ENCODE results near the gene ANKRD18B.
"Not testable (repeated sequence)": the region's sequence is repeated elsewhere in the genome, so short reads cannot be mapped to it uniquely, and the experiment has no call there.

The ANKRD18B gene

DNA sequence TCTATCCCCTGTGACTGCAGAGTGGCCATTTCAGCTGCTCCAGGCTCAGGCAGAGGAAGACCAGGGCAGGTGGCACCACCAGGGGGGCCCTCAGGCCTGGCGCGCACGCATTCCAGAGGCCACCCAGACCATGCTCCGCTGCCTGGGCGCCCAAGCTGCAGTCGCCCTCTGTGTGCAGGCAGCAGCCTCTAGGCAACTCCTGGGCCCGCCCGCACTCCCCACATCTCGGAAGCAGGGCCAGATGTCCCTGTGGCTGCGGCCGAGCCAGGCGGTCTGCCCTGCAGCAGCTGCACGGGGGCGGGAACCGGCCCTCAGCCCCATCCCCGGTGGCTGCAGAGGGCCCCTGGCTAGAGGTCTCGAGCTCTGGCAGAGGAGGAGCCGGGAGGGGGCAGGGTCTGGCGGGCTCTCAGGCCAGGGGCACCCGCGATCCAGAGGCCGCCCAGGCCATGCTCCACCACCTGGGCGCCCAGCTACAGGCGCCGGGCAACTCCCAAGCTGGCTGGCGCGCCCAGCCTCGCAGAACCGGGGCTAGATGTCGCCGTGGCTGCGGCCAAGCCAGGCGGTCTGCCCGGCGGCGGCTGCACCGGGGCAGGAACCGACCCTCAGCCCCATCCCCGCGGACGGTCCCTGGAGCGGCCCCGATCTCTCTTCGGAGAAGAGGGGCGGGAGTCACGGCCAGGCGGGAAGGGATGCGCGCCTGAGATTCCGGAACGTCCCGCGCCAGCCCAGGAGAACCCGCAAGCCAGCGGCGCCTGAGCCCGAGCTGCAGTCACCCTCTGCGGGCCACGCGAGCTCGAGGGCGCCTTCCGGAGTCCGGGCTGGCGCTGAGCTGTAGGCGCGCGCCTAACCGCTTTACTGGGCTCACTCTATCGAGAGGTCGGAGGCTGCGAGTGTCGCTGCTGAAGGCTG, at the start of gene ANKRD18B:
Gene ANKRD18B, plus strand, starts transcription at position 855 of the 909 bp plus-strand sequence. CDS start 239 bp downstream, outside the sequence.
- not testable (repeated sequence) for DNase-seq

- no peak for DNase-seq
These were observed 48.7 kb upstream of the ANKRD18B start for GRCh38 chr9:33475357-33475756.

GRCh38 chr9:33476503-33476902, 47.5 kb upstream of the ANKRD18B start:
- no peak for DNase-seq

DNA sequence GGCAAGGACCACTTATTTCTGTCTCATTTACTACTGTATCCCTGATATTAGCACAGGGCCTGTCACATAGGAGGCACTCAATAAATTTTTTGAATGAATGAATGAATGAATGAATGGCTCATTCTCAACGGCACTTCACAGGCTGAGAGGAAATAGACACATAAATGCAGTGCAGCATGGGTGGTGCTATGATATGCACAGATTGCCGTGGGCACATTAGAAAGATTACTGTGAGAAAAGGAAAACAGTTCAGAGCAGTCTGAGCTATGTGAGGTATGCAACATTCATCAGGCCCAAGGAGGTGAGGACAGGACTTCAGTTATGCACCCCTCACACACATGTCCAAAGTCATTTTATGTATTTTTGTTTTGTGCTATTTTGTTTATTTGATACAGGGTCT, 43.9 kb upstream of the ANKRD18B start:
- no peak for DNase-seq

GRCh38 chr9:33480976-33481375, 43.1 kb upstream of the ANKRD18B start:
- DNase-seq = no peak

GRCh38 chr9:33485312-33485711, 38.7 kb upstream of the ANKRD18B start:
- DNase-seq = not testable (repeated sequence)

DNA sequence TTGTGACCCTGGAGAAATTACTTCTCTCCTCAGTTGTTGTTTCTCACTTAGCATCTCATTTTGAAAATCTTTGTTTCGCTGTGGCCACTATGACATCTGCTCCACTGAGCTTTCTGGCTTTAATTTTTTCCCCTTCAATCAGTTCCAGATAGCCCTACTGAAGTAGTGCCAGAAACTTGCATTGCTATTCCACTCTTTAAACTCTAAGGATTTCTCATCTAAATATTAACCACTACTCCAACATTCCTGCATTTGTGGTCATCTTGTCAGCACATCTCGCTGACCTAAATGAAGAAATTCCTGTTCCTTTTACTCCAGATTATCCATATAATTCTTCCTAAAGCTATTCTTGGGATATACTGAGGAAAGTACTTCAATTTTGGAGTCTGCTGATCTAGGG, 35.0 kb upstream of the ANKRD18B start:
- DNase-seq = no peak

DNA sequence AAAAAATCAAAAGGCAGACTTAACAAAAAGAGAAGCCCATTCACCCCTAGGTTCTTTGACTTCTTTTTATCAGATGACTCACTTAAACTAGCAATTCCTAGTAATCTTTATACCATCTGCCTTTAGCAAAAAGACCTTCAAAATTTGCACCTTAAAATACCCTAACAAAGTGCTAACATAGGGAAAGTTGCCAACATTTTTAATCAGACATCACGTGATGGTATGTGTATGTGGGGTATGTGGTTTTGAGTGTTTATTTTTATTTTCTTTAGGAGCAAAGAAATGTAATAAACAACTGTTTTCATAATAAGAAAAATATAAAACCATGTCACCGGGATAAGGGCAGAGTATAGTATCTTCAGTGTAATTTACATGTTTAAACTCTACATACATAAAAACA, 30.2 kb upstream of the ANKRD18B start:
- DNase-seq = not testable (repeated sequence)

- no peak for DNase-seq
These were observed 25.7 kb upstream of the ANKRD18B start for GRCh38 chr9:33498387-33498786.

- no peak for DNase-seq
These were observed 17.3 kb upstream of the ANKRD18B start for GRCh38 chr9:33506626-33507370.

DNA sequence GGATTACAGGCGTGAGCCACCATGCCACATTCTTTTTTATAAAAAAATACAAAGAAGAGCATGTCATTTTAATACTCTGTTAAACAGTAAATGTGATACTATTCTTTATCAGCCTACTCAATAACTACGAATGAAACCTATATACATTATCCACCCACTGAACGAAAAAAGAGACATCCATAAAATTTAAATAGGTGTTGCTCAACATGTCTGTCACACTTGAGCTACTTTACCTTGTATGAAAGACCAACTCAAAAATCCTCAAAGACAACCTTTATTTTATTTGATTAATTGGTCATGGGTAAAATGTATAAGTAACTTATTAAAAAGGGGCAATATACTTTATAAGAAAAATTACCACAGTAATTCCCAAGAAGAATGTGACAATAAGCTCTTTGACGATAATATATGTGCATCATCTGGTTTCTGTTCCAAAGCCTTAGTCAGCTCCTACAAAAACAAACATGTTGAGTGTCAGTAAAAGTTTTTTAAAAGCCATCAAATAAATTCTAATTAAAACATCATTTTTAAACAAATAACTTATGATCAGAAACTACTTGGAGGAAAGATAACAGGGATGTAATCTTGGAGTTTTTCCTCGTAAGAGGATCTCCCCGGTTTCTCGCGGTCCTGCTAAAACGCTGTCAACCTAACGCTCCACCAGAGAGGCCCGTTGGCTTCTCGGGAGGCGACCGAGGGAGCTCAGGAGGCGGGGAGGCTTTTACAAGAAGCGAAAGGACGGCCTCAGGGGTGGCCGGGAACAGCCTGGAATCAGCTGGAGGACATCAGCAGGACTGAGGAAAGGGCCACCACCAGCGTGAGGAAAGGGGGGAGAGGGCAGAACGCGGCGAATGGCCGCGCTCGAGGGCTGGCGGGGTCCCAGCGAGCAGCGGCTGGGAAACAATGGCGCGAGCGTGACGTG, 13.5 kb upstream of the ANKRD18B start:
- DNase-seq = no peak

DNA sequence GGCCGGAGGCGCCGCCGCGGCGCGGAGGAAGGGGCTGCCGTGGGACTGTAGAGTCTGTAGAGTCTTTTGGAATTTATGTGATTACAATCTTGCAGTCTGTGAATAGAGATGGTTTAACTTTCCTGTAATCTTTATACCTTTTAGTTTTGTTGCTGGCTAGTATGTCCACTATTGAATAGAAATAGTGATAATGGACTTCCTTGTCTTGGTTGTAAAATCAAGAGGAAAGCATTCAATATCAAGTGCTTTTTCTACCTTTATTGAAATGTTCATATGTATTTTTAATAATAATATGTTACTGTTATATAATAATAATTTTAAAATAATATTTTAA, 12.9 kb upstream of the ANKRD18B start:
- DNase-seq = peak; percentile 8

DNA sequence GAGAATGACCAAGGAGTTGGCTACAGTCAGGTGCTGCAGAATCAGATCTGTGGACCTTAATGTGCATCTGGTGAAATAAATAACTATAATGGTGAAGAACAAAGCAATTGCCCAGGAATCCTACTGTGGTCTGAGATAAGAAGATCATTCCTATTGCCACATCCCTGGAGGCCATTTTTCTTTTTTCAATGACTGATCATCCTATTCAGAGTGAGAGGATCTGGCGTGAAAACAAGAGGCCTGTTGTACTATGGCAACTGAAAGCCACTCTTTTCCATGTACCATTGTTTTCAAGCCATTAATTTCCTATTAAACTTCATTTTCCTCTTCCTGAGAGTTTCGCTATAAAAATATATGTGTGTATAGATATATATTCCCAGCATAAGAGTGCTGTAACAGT, 11.5 kb upstream of the ANKRD18B start:
- DNase-seq = not testable (repeated sequence)

- not testable (repeated sequence) for DNase-seq
These were observed 8.6 kb upstream of the ANKRD18B start for GRCh38 chr9:33515342-33515995.

GRCh38 chr9:33516397-33516796, 7.7 kb upstream of the ANKRD18B start:
- DNase-seq = not testable (repeated sequence)

GRCh38 chr9:33517373-33517772, 6.7 kb upstream of the ANKRD18B start:
- no peak for DNase-seq

DNA sequence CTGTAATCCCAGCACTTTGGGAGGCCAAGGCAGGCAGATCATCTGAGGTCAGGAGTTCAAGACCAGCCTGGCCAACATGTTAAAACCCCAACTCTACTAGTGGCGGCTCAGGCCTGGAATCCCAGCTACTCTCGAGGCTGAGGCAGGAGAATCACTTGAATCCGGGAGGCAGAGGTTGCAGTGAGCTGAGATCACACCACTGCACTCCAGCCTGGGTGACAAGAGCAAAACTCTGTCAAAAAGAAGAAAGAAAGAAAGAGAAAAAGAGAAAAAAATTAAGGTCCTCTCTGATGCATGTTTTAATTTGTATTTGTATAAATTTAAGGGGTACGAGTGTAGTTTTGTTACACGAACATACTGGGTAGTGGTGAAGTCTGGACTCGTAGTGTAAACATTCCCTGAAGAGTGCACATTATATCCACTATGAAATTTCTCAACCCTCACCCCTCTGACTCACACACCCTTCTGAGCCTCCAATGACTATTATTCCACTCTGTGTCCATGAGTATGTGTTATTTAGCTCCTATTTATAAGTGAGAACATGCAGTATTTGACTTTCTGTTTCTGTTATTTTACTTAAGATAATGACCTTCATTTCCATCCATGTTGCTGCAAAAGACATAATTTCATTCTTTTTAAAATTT, 6.0 kb upstream of the ANKRD18B start:
- not testable (repeated sequence) for DNase-seq

- DNase-seq = not testable (repeated sequence)
These were observed 2.2 kb upstream of the ANKRD18B start for GRCh38 chr9:33521861-33522260.

- no peak for DNase-seq
These were observed 376 bp downstream of the ANKRD18B start for GRCh38 chr9:33524306-33524947.

DNA sequence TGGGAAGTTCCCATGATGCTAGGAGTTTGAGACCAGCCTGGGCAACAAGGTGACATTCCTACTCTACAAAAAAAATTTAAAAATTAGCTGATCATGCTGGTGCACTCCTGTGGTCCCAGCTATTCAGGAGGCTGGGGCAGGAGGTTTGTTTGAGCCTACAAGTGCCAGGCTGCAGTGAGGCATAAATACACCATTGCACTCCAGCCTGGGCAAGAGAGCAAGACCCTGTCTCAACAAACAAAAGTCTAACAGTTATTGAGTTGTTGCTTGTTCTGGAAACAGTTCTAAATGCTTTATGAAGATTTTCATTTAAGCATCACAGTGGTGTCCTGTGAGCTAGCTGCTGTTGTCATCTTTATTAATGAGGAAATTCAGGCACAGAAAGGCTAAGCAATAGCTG, 4.0 kb downstream of the ANKRD18B start:
- DNase-seq = not testable (repeated sequence)

DNA sequence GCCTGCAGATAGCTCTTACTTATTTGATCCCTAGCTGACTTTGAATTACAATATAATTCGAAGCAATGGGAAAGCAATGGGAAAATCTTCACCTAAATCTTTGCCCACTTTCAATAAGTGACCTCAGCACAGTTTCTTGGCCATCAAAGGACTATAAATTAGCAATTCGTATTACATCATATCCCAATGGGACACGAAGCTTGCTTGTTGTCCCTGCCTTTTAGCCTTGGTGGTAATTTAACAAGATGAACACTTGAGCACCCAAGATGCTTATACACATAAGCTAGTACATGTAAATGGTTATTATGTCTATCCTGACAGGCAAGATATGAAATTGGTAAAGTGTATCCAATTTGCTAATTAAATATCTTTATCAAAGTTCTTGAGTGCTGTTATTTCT, 9.9 kb downstream of the ANKRD18B start:
- DNase-seq = not testable (repeated sequence)
